ENCODE measurements around the gene LGALS8. TPM values are rescaled to one million over a fixed set of nuclear protein-coding genes. Genes with fewer than 3 reads are reported as not detected.
"Not testable (repeated sequence)": the region's sequence is repeated elsewhere in the genome, so short reads cannot be mapped to it uniquely, and the experiment has no call there.

Gene LGALS8
- total RNA-seq, 1 donor from 2014 or later, result 70.6 TPM

- no peak for DNase-seq (ENCODE audit: low read depth, low spot score)
These were observed 17.2 kb downstream of the LGALS8 start for GRCh38 chr1:236540813-236541465.

- DNase-seq (ENCODE audit: low read depth, low spot score), result no peak
These were observed 17.9 kb downstream of the LGALS8 start for GRCh38 chr1:236541710-236542109.

- DNase-seq (ENCODE audit: low read depth, low spot score), result no peak
These were observed 19.4 kb downstream of the LGALS8 start for GRCh38 chr1:236543065-236543669.

- no peak for DNase-seq (ENCODE audit: low read depth, low spot score)
These were observed 21.9 kb downstream of the LGALS8 start for GRCh38 chr1:236545621-236546169.

- DNase-seq (ENCODE audit: low read depth, low spot score), result no peak
These were observed 24.7 kb downstream of the LGALS8 start for GRCh38 chr1:236548452-236548851.

- DNase-seq (ENCODE audit: low read depth, low spot score), result no peak
These were observed 27.4 kb downstream of the LGALS8 start for GRCh38 chr1:236550961-236551851.

GRCh38 chr1:236552096-236552495 is 28.3 kb downstream of the LGALS8 start:
- DNase-seq (ENCODE audit: low read depth, low spot score), result no peak

- DNase-seq (ENCODE audit: low read depth, low spot score), result no peak
These were observed 29.1 kb downstream of the LGALS8 start for GRCh38 chr1:236552901-236553300.

GRCh38 chr1:236553370-236553769 is 29.6 kb downstream of the LGALS8 start:
- DNase-seq (ENCODE audit: low read depth, low spot score), result no peak

- no peak for DNase-seq (ENCODE audit: low read depth, low spot score)
These were observed 32.8 kb downstream of the LGALS8 start for GRCh38 chr1:236556606-236557005.

- DNase-seq (ENCODE audit: low read depth, low spot score), result no peak
These were observed 34.3 kb downstream of the LGALS8 start for GRCh38 chr1:236558081-236558480.

GRCh38 chr1:236558846-236559245 is 35.1 kb downstream of the LGALS8 start:
- no peak for DNase-seq (ENCODE audit: low read depth, low spot score)

- no peak for DNase-seq (ENCODE audit: low read depth, low spot score)
These were observed 36.5 kb downstream of the LGALS8 start for GRCh38 chr1:236560213-236560771.

GRCh38 chr1:236561976-236562375 is 38.2 kb downstream of the LGALS8 start:
- DNase-seq (ENCODE audit: low read depth, low spot score), result no peak

- no peak for DNase-seq (ENCODE audit: low read depth, low spot score)
These were observed 41.7 kb downstream of the LGALS8 start for GRCh38 chr1:236565530-236565929.

- DNase-seq (ENCODE audit: low read depth, low spot score), result no peak
These were observed 44.6 kb downstream of the LGALS8 start for GRCh38 chr1:236568285-236568894.

- no peak for DNase-seq (ENCODE audit: low read depth, low spot score)
These were observed 51.7 kb downstream of the LGALS8 start for GRCh38 chr1:236575523-236575922.

GRCh38 chr1:236576004-236576403 is 52.2 kb downstream of the LGALS8 start:
- no peak for DNase-seq (ENCODE audit: low read depth, low spot score)

- DNase-seq (ENCODE audit: low read depth, low spot score), result not testable (repeated sequence)
These were observed 53.3 kb downstream of the LGALS8 start for GRCh38 chr1:236577041-236577440.

- no peak for DNase-seq (ENCODE audit: low read depth, low spot score)
These were observed 54.9 kb downstream of the LGALS8 start for GRCh38 chr1:236578661-236579060.

- DNase-seq (ENCODE audit: low read depth, low spot score), result not testable (repeated sequence)
These were observed 56.6 kb downstream of the LGALS8 start for GRCh38 chr1:236580404-236580803.
